GM12878 (cell line): ENCODE data around the gene GCDH. TPM values are rescaled to one million over a fixed set of nuclear protein-coding genes. Genes with fewer than 3 reads are reported as not detected.

Experiments used
- EED ChIP-seq: sonication (generic); IDR thresholded peaks from 2 replicates; pipeline ENCODE4 v1.6.1; 2016; ENCODE audit warnings: antibody characterized with exemption, low read depth
- EP300 ChIP-seq, 2 experiments: fragments of 150-350 bp in 1 of 2; IDR thresholded peaks; 2 replicates each; pipeline ENCODE4 v1.6.1; 2011 to 2012; ENCODE audit warnings: low read depth in 2 of 2, low read length in 2 of 2, borderline replicate concordance in 1 of 2, improper control_type of control experiment in 1 of 2, inconsistent platforms in 1 of 2; ENCODE audit not compliant: control insufficient read depth in 1 of 2
- KAT2A ChIP-seq: conservative IDR thresholded peaks from 2 replicates; pipeline ENCODE4 v1.6.1; 2011; ENCODE audit warnings: low read depth, low read length; ENCODE audit not compliant: control insufficient read depth
- NRF1 ChIP-seq: conservative IDR thresholded peaks from 2 replicates; pipeline ENCODE4 v1.6.1; 2011; ENCODE audit warnings: mild to moderate bottlenecking, low read depth, low read length, improper control_type of control experiment
- RELA ChIP-seq: fragments of 450-650 bp; IDR thresholded peaks from 2 replicates; pipeline ENCODE4 v1.8.0; 2014; ENCODE audit warnings: borderline replicate concordance; ENCODE audit not compliant: partially characterized antibody
- TARDBP ChIP-seq: IDR thresholded peaks from 2 replicates; pipeline ENCODE4 v1.6.1; 2016; ENCODE audit warnings: borderline replicate concordance
- TCF12 ChIP-seq: IDR thresholded peaks from 2 replicates; pipeline ENCODE4 v1.6.1; 2011; ENCODE audit warnings: low read depth, mild to moderate bottlenecking, low read length
- ZNF207 ChIP-seq: fragments of 450-650 bp; IDR thresholded peaks from 2 replicates; pipeline ENCODE4 v1.6.1; 2014; ENCODE audit warnings: antibody characterized with exemption, mild to moderate bottlenecking, borderline replicate concordance
- ZNF217 ChIP-seq: fragments of 450-650 bp; IDR thresholded peaks from 2 replicates; pipeline ENCODE4 v1.6.1; 2017; ENCODE audit warnings: antibody characterized with exemption, mild to moderate bottlenecking
- ZNF24 ChIP-seq: fragments of 450-650 bp; IDR thresholded peaks from 2 replicates; pipeline ENCODE4 v1.6.1; 2017; ENCODE audit warnings: antibody characterized with exemption, mild to moderate bottlenecking
- ZNF274 ChIP-seq: IDR thresholded peaks from one replicate; pipeline ENCODE4 v1.8.0; 2011; ENCODE audit not compliant: insufficient read length, insufficient read depth
- polyA plus RNA-seq, 11 experiments: library from polyadenylated mRNA; depleted of rRNA in 4 of 11; unstranded in 6 of 11; stranded (reverse) in 5 of 11; fragments of >200 nt; fragmentation: Nextera tagmentation in 4 of 11; fragmentation: Illumina TruSeq in 1 of 11; extraction: Ambion mirVana in 4 of 11; extraction: Trizol in 1 of 11; gene quantifications; 1 replicate in 1 of 11; 2 replicates in 10 of 11; pipeline versions ENCODE4 v1.2.1 to v1.2.3, GENCODE V29; 2011 to 2016; ENCODE audit warnings: inconsistent platforms in 2 of 11, missing spikeins in 2 of 11, low read depth in 1 of 11
- total RNA-seq, 4 experiments: library from RNA; depleted of rRNA in 3 of 4; stranded (reverse); fragments of >200 nt in 3 of 4; fragmentation: Illumina TruSeq in 1 of 4; extraction: Trizol in 1 of 4; gene quantifications; 2 replicates each; pipeline versions ENCODE4 v1.2.1 to v1.2.3, GENCODE V29; 2013 to 2021
- TF ChIP-seq, protein P1 (sequence below): IDR thresholded peaks from 2 replicates; pipeline ENCODE4 v1.6.1; 2012; ENCODE audit warnings: improper control_type of control experiment, low read depth, low read length; ENCODE audit not compliant: insufficient replicate concordance
- TF ChIP-seq, protein P2 (sequence below): fragments of 450-650 bp; IDR thresholded peaks from 2 replicates; pipeline ENCODE4 v1.6.1; 2016; ENCODE audit warnings: mild to moderate bottlenecking

Gene GCDH
- total and polyA plus RNA-seq, 10 of the 15 experiments (the other 5 are each of a cell fraction or from before 2014, with no cell fraction given): 4.2 to 69.4 (median 39.7) TPM

DNA sequence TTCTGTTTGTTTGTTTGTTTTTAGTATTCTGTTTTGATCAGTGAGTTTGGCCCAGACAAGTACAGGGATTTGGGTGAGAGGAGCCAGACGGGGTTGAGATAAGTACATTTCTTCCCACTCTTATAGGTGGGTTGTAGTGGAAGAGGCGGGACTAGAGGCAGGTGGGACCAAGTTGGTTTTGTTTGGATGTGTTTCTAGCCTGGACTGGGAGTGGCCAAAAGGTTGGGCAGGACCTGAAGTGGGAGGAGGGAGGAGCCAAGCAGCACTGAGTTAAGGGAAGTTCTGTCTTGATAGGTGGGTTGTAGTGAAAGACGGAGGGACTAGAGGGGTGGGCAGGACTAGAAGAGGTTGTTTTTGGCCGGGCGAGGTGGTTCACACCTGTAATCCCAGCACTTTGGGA is 18.7 kb upstream of the GCDH start (continued):
- TF ChIP-seq, protein P1, sequence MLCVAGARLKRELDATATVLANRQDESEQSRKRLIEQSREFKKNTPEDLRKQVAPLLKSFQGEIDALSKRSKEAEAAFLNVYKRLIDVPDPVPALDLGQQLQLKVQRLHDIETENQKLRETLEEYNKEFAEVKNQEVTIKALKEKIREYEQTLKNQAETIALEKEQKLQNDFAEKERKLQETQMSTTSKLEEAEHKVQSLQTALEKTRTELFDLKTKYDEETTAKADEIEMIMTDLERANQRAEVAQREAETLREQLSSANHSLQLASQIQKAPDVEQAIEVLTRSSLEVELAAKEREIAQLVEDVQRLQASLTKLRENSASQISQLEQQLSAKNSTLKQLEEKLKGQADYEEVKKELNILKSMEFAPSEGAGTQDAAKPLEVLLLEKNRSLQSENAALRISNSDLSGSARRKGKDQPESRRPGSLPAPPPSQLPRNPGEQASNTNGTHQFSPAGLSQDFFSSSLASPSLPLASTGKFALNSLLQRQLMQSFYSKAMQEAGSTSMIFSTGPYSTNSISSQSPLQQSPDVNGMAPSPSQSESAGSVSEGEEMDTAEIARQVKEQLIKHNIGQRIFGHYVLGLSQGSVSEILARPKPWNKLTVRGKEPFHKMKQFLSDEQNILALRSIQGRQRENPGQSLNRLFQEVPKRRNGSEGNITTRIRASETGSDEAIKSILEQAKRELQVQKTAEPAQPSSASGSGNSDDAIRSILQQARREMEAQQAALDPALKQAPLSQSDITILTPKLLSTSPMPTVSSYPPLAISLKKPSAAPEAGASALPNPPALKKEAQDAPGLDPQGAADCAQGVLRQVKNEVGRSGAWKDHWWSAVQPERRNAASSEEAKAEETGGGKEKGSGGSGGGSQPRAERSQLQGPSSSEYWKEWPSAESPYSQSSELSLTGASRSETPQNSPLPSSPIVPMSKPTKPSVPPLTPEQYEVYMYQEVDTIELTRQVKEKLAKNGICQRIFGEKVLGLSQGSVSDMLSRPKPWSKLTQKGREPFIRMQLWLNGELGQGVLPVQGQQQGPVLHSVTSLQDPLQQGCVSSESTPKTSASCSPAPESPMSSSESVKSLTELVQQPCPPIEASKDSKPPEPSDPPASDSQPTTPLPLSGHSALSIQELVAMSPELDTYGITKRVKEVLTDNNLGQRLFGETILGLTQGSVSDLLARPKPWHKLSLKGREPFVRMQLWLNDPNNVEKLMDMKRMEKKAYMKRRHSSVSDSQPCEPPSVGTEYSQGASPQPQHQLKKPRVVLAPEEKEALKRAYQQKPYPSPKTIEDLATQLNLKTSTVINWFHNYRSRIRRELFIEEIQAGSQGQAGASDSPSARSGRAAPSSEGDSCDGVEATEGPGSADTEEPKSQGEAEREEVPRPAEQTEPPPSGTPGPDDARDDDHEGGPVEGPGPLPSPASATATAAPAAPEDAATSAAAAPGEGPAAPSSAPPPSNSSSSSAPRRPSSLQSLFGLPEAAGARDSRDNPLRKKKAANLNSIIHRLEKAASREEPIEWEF: no peak
- TF ChIP-seq ZNF274: no peak
- TF ChIP-seq ZNF24: no peak
- TF ChIP-seq TARDBP: no peak
- no peak for TF ChIP-seq TCF12
- TF ChIP-seq ZNF217: no peak
- no peak for TF ChIP-seq EED
- TF ChIP-seq RELA: no peak
- TF ChIP-seq, protein P2, sequence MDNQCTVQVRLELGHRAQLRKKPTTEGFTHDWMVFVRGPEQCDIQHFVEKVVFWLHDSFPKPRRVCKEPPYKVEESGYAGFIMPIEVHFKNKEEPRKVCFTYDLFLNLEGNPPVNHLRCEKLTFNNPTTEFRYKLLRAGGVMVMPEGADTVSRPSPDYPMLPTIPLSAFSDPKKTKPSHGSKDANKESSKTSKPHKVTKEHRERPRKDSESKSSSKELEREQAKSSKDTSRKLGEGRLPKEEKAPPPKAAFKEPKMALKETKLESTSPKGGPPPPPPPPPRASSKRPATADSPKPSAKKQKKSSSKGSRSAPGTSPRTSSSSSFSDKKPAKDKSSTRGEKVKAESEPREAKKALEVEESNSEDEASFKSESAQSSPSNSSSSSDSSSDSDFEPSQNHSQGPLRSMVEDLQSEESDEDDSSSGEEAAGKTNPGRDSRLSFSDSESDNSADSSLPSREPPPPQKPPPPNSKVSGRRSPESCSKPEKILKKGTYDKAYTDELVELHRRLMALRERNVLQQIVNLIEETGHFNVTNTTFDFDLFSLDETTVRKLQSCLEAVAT: no peak
- no peak for TF ChIP-seq KAT2A
- TF ChIP-seq NRF1: no peak
- TF ChIP-seq EP300 (IDR thresholded peaks at IDR 0.05; ENCODE audit: borderline replicate concordance in 1 of 2, control insufficient read depth in 1 of 2, low read depth in 2 of 2, low read length in 2 of 2): no peak
- no peak for TF ChIP-seq ZNF207
